ENCODE results near the gene APOB.
A peak's percentile ranks its signal among the peaks of the same experiment; 100 is the strongest.

Gene APOB

GRCh38 chr2:20989404-20989803 lies 54.5 kb downstream of the APOB start:
- H3K4me3 ChIP-seq, result no peak overlapping the region
- 0 out of 22 replicates have a peak, but pooled peaks cover 0 to 5% (median 0%) of the 10 kb centered on the region in 11 experiments for H3K9me3 ChIP-seq (replicated peaks in 1 of 11)
- peak overlapping the region in 2 of 11 experiments; percentile 32 to 47; a peak in 2 of 22 replicates for H3K9ac ChIP-seq
- peaks cover 0 to 43% (median 33%) of the 10 kb centered on the region in 10 experiments; a peak in 16 of 20 replicates for H3K4me1 ChIP-seq
- H3K27me3 ChIP-seq, result no peaks in the 10 kb centered on the region
- no peaks in the 10 kb centered on the region for H3K36me3 ChIP-seq
- no peak for TF ChIP-seq Cebpa-rat (IDR thresholded peaks at IDR 0.05)
- no peaks in the 10 kb centered on the region; a peak in 1 of 22 replicates for H4K20me1 ChIP-seq
- H3K4me2 ChIP-seq, result peak overlapping the region in 9 of 11 experiments; percentile 39 to 95 (median 75); a peak in 18 of 22 replicates
- H3K27ac ChIP-seq, result peak overlapping the region in 1 of 11 experiments; percentile 29; a peak in 1 of 22 replicates

- Histone ChIP-seq H3K4me1 (peaks cover 0 to 40% (median 33%) of the 10 kb centered on the region in 10 experiments; a peak in 16 of 20 replicates), H3K36me3 (no peaks in the 10 kb centered on the region), H3K9ac (peak overlapping the region in 1 of 11 experiments; percentile 47; a peak in 2 of 22 replicates), H3K27me3 (no peaks in the 10 kb centered on the region), H4K20me1 (no peaks in the 10 kb centered on the region; a peak in 1 of 22 replicates), H3K4me2 (peak overlapping the region in 9 of 11 experiments; percentile 39 to 95 (median 75); a peak in 17 of 22 replicates), H3K4me3 (no peak overlapping the region), H3K9me3 (replicated peaks in 1 of 11) (0 out of 22 replicates have a peak, but pooled peaks cover 0 to 5% (median 0%) of the 10 kb centered on the region in 11 experiments), H3K27ac (peak overlapping the region in 1 of 11 experiments; percentile 29; a peak in 1 of 22 replicates)
- TF ChIP-seq Cebpa-rat (IDR thresholded peaks at IDR 0.05), result no peak
Measured at GRCh38 chr2:20988905-20989304, 55.0 kb downstream of the APOB start.

- Histone ChIP-seq H3K4me1 (peaks cover 0 to 35% (median 32%) of the 10 kb centered on the region in 10 experiments; a peak in 16 of 20 replicates), H3K9ac (no peak overlapping the region), H3K4me2 (no peak overlapping the region), H3K9me3 (replicated peaks in 1 of 11) (no peaks in the 10 kb centered on the region), H3K4me3 (no peak overlapping the region), H3K27ac (no peak overlapping the region), H3K27me3 (no peaks in the 10 kb centered on the region), H3K36me3 (no peaks in the 10 kb centered on the region), H4K20me1 (no peaks in the 10 kb centered on the region)
- TF ChIP-seq Cebpa-rat (IDR thresholded peaks at IDR 0.05), result no peak
Measured at GRCh38 chr2:20986024-20986939, 57.6 kb downstream of the APOB start.

- Histone ChIP-seq H3K9ac (no peak overlapping the region), H3K4me3 (no peak overlapping the region), H3K4me1 (peaks cover 0 to 23% (median 21%) of the 10 kb centered on the region in 10 experiments; a peak in 16 of 20 replicates)
Measured at GRCh38 chr2:20985062-20985461, 58.8 kb downstream of the APOB start.

GRCh38 chr2:20984408-20984807 lies 59.5 kb downstream of the APOB start:
- no peak overlapping the region for H3K4me3 ChIP-seq
- H3K4me1 ChIP-seq, result peaks cover 0 to 16% (median 14%) of the 10 kb centered on the region in 10 experiments; a peak in 16 of 20 replicates
- H3K27ac ChIP-seq, result no peak overlapping the region
- no peaks in the 10 kb centered on the region for H4K20me1 ChIP-seq
- no peaks in the 10 kb centered on the region for H3K36me3 ChIP-seq
- H3K9ac ChIP-seq, result no peak overlapping the region
- H3K4me2 ChIP-seq, result no peak overlapping the region
- TF ChIP-seq Cebpa-rat (IDR thresholded peaks at IDR 0.05), result no peak
- H3K27me3 ChIP-seq, result no peaks in the 10 kb centered on the region
- no peaks in the 10 kb centered on the region for H3K9me3 ChIP-seq (replicated peaks in 1 of 11)

More at GRCh38 chr2:20985062-20985461, 58.8 kb downstream of the APOB start:
- Histone ChIP-seq H3K4me2 (no peak overlapping the region), H3K27ac (no peak overlapping the region), H3K9me3 (replicated peaks in 1 of 11) (no peaks in the 10 kb centered on the region), H4K20me1 (no peaks in the 10 kb centered on the region), H3K27me3 (no peaks in the 10 kb centered on the region), H3K36me3 (no peaks in the 10 kb centered on the region)
- TF ChIP-seq Cebpa-rat (IDR thresholded peaks at IDR 0.05), result no peak

- no peaks in the 10 kb centered on the region for H3K27me3 ChIP-seq
- no peaks in the 10 kb centered on the region for H3K9me3 ChIP-seq (replicated peaks in 1 of 11)
- no peak overlapping the region for H3K27ac ChIP-seq
- no peak for TF ChIP-seq Cebpa-rat (IDR thresholded peaks at IDR 0.05)
- no peak overlapping the region for H3K9ac ChIP-seq
- no peak overlapping the region for H3K4me2 ChIP-seq
- H3K4me3 ChIP-seq, result no peak overlapping the region
- H3K36me3 ChIP-seq, result no peaks in the 10 kb centered on the region
- no peaks in the 10 kb centered on the region for H4K20me1 ChIP-seq
- peaks cover 0 to 11% (median 9%) of the 10 kb centered on the region in 10 experiments; a peak in 12 of 20 replicates for H3K4me1 ChIP-seq
Measured at GRCh38 chr2:20983844-20984243, 60.0 kb downstream of the APOB start.

- H3K4me1 ChIP-seq, result peaks cover 0 to 10% (median 8%) of the 10 kb centered on the region in 10 experiments; a peak in 15 of 20 replicates
- no peak for TF ChIP-seq Cebpa-rat (IDR thresholded peaks at IDR 0.05)
- no peaks in the 10 kb centered on the region for H3K9me3 ChIP-seq (replicated peaks in 1 of 11)
- H3K4me2 ChIP-seq, result no peak overlapping the region
- H3K27ac ChIP-seq, result no peak overlapping the region
- H3K36me3 ChIP-seq, result no peaks in the 10 kb centered on the region
- H4K20me1 ChIP-seq, result no peaks in the 10 kb centered on the region
- H3K9ac ChIP-seq, result no peak overlapping the region
- no peak overlapping the region for H3K4me3 ChIP-seq
- H3K27me3 ChIP-seq, result no peaks in the 10 kb centered on the region
Measured at GRCh38 chr2:20982861-20983260, 61.0 kb downstream of the APOB start.

GRCh38 chr2:20977520-20978180 lies 66.2 kb downstream of the APOB start:
- H3K4me3 ChIP-seq, result no peak overlapping the region
- no peaks in the 10 kb centered on the region for H3K9me3 ChIP-seq (replicated peaks in 1 of 11)
- no peaks in the 10 kb centered on the region for H4K20me1 ChIP-seq
- no peak for TF ChIP-seq Cebpa-rat (IDR thresholded peaks at IDR 0.05)
- H3K36me3 ChIP-seq, result no peaks in the 10 kb centered on the region
- no peak overlapping the region for H3K27ac ChIP-seq
- no peaks in the 10 kb centered on the region for H3K27me3 ChIP-seq
- peaks cover 8 to 43% (median 35%) of the 10 kb centered on the region in 10 experiments; a peak in 19 of 20 replicates for H3K4me1 ChIP-seq
- peak overlapping the region in 8 of 11 experiments; percentile 60 to 83 (median 68); a peak in 16 of 22 replicates for H3K4me2 ChIP-seq
- no peak overlapping the region; a peak in 1 of 22 replicates for H3K9ac ChIP-seq

GRCh38 chr2:20976527-20976926 lies 67.3 kb downstream of the APOB start:
- H3K27ac ChIP-seq, result no peak overlapping the region
- H3K9ac ChIP-seq, result 0 out of 22 replicates have a peak overlapping the region, but pooled peaks of 1 of the 11 experiments have one; percentile 1
- no peak for TF ChIP-seq Cebpa-rat (IDR thresholded peaks at IDR 0.05)
- no peaks in the 10 kb centered on the region for H3K36me3 ChIP-seq
- H3K9me3 ChIP-seq (replicated peaks in 1 of 11), result no peaks in the 10 kb centered on the region
- peaks cover 8 to 43% (median 35%) of the 10 kb centered on the region in 10 experiments; a peak in 19 of 20 replicates for H3K4me1 ChIP-seq
- no peaks in the 10 kb centered on the region for H4K20me1 ChIP-seq
- H3K4me3 ChIP-seq, result no peak overlapping the region
- H3K27me3 ChIP-seq, result no peaks in the 10 kb centered on the region
- peak overlapping the region in 10 of 11 experiments; percentile 21 to 83 (median 66); a peak in 19 of 22 replicates for H3K4me2 ChIP-seq

All from BLaER1 treated with 17β-estradiol and CSF1 and Interleukin-3, amounts not matched to agents 10 nM and 100 nM (cell line).